ENCODE data around the gene LAPTM4A. TPM values are rescaled to one million over a fixed set of nuclear protein-coding genes. Genes with fewer than 3 reads are reported as not detected.
"Not testable (repeated sequence)": the region's sequence is repeated elsewhere in the genome, so short reads cannot be mapped to it uniquely, and the experiment has no call there.

The LAPTM4A gene
- total RNA-seq (ENCODE audit: insufficient read depth, low replicate concordance) = 175 TPM

GRCh38 chr2:20051532-20052228 is at the start of gene LAPTM4A:
Gene LAPTM4A (minus strand): TSS chr2:20051628. CDS start chr2:20051520, 108 bp downstream.
- peak; percentile 100 for DNase-seq (ENCODE audit: low spot score)

DNA sequence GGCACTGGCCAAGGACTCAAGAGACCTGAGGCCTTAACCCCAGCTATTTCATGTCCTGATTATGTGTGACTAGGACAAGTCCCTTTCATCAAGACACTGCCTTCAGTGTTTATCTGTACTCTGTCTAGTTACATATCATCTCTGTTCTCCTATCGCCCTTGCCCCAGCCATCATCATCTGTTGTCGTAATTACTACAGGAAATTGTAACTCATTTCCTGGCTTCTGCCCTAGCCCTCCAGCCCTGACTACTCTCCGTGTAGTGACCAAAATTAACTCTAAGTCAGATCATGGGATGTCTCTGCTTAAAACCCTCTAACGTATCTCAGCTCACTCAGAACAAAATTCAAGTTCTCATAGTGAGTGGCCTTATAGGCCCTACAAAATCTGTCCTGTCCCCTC is 49.3 kb upstream of the LAPTM4A start:
- DNase-seq (ENCODE audit: low spot score) = no peak

DNA sequence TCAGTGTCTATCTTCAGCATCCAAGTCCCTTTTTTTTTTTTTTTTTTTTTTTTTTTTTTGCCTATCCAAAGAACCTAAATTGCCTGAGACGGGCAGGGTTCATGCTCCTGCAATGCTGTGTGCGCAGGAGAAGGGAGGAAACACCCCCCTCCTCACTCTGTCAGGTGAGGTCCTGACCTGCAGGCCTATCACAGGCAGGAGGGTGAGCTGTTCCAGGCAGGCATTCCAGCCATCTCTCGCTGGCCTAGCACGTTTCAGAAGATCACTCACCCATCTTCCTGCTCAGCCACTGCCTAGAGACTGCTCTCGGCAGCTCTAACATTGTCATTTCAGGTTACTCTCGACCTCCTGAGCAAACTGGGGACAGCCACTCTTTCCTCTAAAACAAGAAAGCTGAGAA is 48.4 kb upstream of the LAPTM4A start:
- DNase-seq (ENCODE audit: low spot score) = no peak

GRCh38 chr2:20097889-20098714 is 46.7 kb upstream of the LAPTM4A start:
- DNase-seq (ENCODE audit: low spot score) = peak; percentile 86

- DNase-seq (ENCODE audit: low spot score) = no peak
These were observed 44.0 kb upstream of the LAPTM4A start for GRCh38 chr2:20095469-20095868.

GRCh38 chr2:20094955-20095354 is 43.5 kb upstream of the LAPTM4A start:
- no peak for DNase-seq (ENCODE audit: low spot score)

DNA sequence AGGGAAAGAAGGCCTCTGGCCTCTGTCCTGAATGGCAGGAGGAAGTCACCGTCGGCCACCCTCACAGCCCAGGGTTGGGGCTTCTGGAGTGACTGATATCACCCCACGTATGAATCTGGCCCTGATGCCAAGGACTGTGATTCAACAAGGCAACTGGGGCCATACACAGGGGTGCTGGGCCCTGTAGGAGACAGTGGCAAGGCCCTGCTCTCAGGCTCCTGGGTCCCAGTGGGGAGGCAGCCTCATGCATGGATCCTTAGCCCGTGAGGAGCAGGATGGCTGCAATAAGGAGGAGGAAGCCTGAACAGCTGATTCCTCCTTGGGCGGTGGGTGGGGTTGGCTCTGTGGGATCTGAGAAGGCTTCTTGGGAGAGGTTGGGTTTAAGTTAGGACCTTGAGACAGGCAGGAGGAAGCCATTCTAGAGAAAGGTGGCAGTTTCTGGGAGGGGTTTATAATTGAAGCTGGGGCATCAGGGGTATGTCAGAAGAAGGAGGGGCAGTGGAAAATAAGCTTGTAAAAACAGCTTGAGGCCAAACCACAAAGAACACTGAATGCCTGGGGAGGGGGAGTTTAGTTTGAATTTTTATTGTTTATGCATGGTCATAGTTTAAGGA is 42.8 kb upstream of the LAPTM4A start:
- DNase-seq (ENCODE audit: low spot score) = no peak

DNA sequence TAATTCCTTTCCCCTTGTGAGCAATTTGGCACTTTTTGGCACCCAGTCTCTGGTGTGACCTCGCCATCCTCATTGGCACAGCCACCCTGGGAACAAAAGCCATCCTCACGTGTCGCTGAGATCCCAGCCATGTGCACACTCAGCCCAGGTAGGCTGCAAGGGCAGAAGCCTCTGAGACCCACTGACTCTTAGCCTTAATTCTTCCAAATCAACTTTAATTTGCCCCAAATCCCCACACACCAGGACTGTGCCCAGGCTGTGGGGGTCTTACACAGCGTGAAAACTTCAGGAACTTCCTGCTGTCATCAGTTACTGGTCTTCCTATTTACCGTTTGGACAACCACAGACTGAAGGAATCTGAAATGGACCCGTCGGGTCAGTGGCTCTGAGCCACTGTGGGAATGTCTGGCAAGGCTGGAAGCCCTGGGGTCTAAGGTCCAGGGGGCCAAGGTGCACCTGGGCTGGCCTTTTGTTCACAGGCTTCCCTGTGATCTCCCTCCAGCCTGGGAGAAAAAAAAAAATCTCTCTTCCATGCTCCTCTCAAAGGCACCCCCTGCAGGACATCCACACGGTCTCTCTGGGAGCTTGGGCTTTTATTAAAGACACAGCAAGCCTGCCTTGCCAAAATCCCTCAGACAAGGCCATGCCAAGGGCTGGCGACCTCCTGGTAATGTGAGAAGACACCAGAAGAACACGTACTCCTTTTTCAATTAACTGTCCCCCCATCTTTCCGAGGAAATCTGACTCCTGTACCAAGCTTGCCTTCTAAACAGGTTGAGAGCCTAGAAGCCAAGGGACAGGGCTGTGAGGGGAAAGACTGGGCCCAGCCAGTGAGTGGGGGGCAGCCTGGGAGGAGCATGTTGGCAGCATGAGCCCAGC is 42.1 kb upstream of the LAPTM4A start:
- peak; percentile 73 for DNase-seq (ENCODE audit: low spot score)

GRCh38 chr2:20092901-20093235 is 41.4 kb upstream of the LAPTM4A start:
- DNase-seq (ENCODE audit: low spot score) = no peak

GRCh38 chr2:20092226-20092900 is 40.9 kb upstream of the LAPTM4A start:
- no peak for DNase-seq (ENCODE audit: low spot score)

DNA sequence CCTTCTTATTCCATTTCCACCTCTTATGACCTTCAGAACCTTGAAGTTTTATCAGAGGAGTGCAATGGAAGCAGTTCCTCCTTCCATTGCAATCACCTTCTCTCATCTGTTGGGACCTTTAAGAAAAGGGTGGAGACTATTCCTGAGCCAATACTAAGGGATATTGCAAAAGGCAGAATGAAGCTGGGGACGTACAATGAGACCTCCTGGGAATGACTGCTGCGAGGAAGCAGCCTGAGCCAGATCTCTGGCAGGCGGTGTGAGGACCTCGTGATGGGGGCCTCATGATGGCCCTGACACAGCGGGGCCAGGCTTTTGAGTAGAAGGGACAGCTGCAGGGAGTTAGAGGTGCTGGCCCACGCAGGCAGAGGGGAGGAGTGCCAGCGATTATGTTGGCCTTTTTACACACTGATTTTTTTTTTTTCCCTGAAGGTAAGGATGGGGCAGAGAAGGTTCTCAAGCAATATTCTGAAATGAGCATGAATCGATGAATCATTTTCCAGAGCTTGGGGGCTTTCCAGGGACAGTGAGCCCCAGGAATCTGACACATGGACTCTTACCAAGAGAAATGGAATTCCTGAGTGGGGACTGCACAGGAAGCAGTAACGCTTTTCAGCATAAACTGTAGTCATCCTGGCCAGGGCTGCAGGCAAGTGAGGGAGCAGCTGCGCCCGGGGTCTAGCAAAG is 40.0 kb upstream of the LAPTM4A start:
- peak; percentile 34 for DNase-seq (ENCODE audit: low spot score)

DNA sequence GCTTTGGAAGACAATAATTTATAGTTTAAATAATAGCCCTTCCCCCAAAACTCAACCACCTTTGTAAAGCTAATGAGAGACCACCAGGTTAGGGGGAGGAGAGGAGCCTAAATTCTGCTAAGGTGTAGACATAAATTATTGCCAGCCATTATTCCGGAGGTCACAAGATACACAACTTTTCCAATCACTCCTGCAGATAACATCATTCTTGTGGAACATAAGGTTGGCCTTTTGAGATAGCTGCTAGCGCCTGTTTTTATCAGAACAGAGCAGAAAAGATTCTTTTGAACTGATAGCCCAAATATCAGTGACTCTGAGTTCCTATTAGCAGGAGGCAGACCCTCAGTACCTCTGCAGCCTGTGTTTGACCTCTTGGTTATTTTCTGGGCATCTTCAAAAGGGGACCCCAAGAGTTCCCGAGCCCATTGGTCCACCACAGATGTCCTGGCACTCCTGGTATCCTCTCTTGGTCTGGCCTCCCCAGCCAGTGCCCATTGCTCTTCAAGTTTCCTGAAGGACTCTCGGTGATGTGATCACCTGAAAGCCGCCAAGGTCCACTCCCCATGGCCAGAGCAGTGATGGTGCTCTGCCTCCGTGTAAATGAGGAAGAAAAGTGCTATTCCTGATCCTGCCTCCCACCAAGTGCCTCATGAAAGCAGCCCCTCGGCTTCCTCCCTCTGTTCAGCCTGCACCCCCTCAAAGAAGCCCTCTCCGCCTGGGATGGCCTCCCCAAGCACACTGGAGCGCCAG is 38.5 kb upstream of the LAPTM4A start:
- no peak for DNase-seq (ENCODE audit: low spot score)

DNA sequence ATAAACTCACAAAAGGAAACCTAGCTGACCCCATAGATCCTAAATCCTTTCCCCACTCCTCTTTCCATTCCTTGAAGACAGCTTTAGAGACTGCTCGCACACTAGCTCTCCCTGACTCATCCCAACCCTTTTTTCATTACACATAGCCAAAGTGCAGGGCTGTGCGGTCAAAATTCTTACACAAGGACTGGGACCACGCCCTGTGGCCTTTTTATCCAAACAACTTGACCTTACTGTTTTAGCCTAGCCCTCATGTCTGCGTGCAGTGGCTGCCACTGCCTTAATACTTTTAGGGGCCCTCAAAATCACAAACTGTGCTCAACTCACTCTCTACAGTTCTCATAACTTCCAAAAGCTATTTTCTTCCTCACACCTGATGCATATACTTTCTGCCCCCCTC is 34.5 kb upstream of the LAPTM4A start:
- not testable (repeated sequence) for DNase-seq (ENCODE audit: low spot score)

DNA sequence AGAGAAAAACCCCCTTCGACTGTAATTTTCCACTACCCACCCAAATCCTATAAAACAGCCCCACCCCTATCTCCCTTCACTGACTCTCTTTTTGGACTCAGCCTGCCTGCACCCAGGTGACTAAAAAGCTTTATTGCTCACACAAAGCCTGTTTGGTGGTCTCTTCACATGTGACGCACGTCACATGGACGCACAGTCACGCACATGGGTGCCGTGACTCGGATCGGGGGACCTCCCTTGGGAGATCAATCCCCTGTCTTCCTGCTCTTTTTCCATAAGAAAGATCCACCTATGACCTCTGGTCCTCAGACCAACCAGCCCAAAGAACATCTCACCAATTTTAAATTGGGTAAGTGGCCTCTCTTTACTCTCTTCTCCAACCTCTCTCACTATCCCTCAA is 31.4 kb upstream of the LAPTM4A start:
- not testable (repeated sequence) for DNase-seq (ENCODE audit: low spot score)

DNA sequence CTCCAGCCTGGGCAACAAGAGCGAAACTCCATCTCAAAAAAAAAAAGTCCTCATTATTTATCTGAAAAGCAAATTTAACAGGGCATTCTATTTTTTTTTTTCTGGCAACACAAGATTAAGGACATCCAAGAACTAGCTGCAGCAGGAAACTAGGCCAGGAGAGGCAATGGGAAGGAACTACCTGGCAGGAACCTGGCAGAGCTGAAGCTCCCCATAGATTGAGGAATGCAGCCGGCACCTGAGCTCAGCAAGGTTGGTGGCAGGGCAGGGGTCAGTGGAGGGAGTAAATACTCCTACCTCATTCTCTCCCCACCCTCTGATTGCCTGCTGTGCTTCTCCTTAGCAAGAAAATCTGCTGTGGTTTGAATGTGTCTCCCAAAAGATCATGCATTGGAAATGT is 30.4 kb upstream of the LAPTM4A start:
- DNase-seq (ENCODE audit: low spot score) = no peak

DNA sequence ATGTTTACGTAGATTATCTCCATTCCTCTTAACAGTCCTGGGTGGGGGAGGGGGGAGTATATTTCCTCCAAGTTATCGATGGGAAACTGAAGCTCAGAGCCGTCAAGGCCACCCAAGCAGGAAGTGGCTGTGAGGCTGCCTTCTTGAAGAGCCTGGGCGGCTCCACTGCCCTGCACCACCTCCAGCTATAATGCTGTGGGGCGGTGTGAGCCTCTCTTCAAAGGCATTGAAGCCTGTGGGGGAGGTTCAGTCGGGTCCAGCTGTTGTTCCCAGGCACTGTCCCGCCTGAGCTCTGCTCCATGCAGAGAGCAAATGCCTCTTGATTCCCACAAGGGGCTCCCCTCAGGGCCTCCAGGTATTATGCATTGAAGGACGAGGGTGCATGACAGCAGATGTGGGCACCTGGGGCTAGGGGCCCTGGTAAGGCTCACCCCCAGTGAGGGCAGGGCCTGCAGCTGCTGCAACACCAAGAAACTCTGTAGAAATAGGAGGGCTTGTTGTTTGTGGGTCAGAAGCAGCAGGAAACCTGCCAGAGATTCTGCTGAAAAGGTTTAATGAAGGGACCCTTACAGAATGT is 29.5 kb upstream of the LAPTM4A start:
- peak; percentile 38 for DNase-seq (ENCODE audit: low spot score)

DNA sequence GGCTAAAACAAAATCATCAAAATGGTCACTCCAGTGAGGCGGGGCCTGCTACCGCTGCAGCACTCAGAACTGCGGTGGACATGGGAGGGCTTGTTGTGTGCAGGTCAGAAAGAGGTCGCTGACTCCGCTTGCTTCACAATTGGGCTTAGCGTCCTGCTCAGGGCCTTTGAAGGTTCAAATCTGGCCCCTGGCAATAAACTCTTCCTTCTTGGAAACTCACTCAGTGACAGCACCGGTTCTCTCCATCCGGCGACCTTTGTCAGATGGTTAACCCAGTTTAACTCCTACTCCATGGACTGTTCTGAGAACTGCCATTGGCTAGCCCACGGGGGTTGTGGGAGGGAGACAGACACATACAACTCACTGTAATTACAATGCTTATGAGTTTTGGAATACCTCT is 29.0 kb upstream of the LAPTM4A start:
- DNase-seq (ENCODE audit: low spot score) = no peak

DNA sequence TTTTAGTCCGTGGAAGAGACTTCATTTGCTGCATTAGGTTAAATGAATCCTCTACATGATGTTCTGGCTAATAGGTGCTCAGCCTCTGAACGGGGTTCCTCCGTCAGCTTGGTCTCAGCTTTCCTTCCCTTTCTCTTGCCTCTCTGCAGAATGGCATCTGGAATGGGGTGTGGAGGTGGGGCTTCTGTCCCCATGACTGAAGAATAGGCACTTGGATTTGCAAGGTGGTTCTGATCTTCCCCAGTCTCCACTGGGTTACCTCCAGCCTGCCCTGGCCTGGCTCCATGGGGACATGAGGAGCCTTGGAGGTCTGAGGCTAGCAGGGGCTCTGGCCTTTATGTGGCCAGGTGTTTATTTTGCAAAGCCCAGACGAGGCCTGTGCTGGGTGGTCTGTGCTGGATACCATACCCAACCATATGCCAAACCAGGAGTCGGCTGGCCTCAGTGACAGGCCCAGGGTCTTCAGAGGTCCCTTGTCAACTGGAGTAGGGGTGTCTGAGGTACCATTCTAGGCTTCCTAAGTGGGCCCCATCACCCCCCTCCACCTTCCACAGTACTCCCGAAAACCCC is 28.2 kb upstream of the LAPTM4A start:
- DNase-seq (ENCODE audit: low spot score) = no peak

- DNase-seq (ENCODE audit: low spot score) = no peak
These were observed 26.0 kb upstream of the LAPTM4A start for GRCh38 chr2:20077411-20077940.

Measured in umbilical cord (tissue), 2 donors.